ENCODE results near the gene SPOCK1.

The SPOCK1 gene

DNA sequence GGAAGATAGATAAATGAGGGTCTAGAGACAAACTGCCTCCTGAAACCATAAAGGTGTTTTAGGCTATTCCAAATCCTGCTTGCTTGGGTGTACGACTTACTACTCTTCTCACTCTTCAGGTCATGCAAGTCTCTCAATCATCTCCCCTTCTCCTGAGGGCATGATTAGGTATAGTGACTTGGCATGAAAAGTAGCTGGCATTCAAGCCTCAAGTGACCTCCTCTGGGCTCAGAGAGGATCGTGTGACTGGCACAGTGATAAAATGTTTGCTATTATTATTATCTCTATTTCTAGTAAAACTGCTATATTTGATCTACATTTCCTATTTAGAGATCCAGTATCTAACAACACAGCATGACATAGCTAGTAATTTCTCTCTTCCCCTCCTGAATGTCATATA lies 494.8 kb downstream of the SPOCK1 start:
- H3K4me3 ChIP-seq (replicated peaks; ENCODE audit: low read depth, low read length): no peak overlapping the region
- no peak for DNase-seq (ENCODE audit: extremely low read depth, low read depth)
- no peak for TF ChIP-seq CTCF (IDR thresholded peaks at IDR 0.05; ENCODE audit: low read depth, low read length, missing control alignments)

DNA sequence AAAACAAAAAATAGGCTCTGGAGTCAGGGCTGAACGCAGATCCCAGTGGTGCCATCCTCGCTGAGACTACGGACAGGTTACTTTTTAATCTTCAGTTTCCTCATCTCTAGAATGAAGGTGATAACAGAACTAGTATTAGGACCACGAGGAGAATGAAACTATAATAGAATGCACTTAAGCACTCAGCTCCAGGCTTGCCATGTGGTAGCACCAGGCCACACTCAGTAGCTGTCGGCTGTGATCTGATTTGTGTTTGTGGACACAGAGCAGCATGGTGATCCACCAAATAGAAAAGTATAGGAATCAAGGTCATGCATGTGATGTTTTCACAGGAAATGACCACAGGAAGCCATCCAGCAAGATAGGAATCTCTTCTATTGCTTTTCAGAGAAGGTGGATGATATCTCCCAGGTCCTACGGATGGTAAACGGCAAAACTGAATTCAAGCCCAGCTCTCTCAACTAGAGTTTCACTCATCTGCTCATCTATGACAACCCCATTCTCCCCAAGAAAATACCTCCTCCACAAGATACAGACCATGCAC lies 498.0 kb downstream of the SPOCK1 start:
- DNase-seq (ENCODE audit: extremely low read depth, low read depth): no peak
- no peak for TF ChIP-seq CTCF (IDR thresholded peaks at IDR 0.05; ENCODE audit: low read depth, low read length, missing control alignments)
- no peak overlapping the region for H3K4me3 ChIP-seq (replicated peaks; ENCODE audit: low read depth, low read length)

GRCh38 chr5:136999787-137000186 lies 499.3 kb downstream of the SPOCK1 start:
- DNase-seq (ENCODE audit: extremely low read depth, low read depth): no peak
- TF ChIP-seq CTCF (IDR thresholded peaks at IDR 0.05; ENCODE audit: low read depth, low read length, missing control alignments): no peak

GRCh38 chr5:136998854-136999357 lies 500.2 kb downstream of the SPOCK1 start:
- no peak for TF ChIP-seq CTCF (IDR thresholded peaks at IDR 0.05; ENCODE audit: low read depth, low read length, missing control alignments)
- DNase-seq (ENCODE audit: extremely low read depth, low read depth): no peak
- no peak overlapping the region for H3K4me3 ChIP-seq (replicated peaks; ENCODE audit: low read depth, low read length)

More at GRCh38 chr5:136999787-137000186, 499.3 kb downstream of the SPOCK1 start:
- H3K4me3 ChIP-seq (replicated peaks; ENCODE audit: low read depth, low read length): no peak overlapping the region

DNA sequence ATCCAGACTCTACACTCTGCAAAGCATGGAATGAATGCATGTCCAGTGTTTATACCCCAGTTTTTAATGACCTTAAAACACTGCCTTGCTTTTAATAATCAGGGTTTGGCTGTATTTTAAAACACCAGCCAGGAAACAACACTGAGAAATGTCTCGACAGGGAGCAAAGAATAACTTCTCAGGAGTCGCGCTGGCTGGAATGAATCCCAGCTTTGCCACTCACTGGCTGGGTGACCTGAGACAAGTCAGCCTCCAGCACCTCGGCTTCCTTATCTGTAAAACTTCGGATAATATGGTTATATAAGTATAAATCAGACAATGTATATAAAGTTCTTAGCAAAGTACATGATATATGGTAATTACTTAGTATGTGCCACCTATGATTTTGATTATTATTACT lies 505.0 kb downstream of the SPOCK1 start:
- no peak for TF ChIP-seq CTCF (IDR thresholded peaks at IDR 0.05; ENCODE audit: low read depth, low read length, missing control alignments)
- no peak overlapping the region for H3K4me3 ChIP-seq (replicated peaks; ENCODE audit: low read depth, low read length)
- no peak for DNase-seq (ENCODE audit: extremely low read depth, low read depth)

GRCh38 chr5:136992796-136993489 lies 506.2 kb downstream of the SPOCK1 start:
- no peak for DNase-seq (ENCODE audit: extremely low read depth, low read depth)
- no peak overlapping the region for H3K4me3 ChIP-seq (replicated peaks; ENCODE audit: low read depth, low read length)
- no peak for TF ChIP-seq CTCF (IDR thresholded peaks at IDR 0.05; ENCODE audit: low read depth, low read length, missing control alignments)
